MV-4-11 (cell line): Measurements from ENCODE around the gene EIF3I.

Experiments
- DNase-seq: peaks from one replicate; lab custom pipeline; 2025; lab: John Stamatoyannopoulos, UW

The EIF3I gene

GRCh38 chr1:32198237-32199042 lies 23.8 kb upstream of the EIF3I start:
- DNase-seq: no peak

- no peak for DNase-seq
These were observed 23.0 kb upstream of the EIF3I start for GRCh38 chr1:32199043-32199716.

- no peak for DNase-seq
These were observed 22.5 kb upstream of the EIF3I start for GRCh38 chr1:32199717-32200072.

GRCh38 chr1:32200226-32201010 lies 21.8 kb upstream of the EIF3I start, which contains the start of gene CCDC28B:
Gene CCDC28B (plus strand): TSS chr1:32200595. CDS start chr1:32201936, 1,341 bp downstream.
- peak; percentile 44 for DNase-seq

GRCh38 chr1:32201011-32201855 lies 21.0 kb upstream of the EIF3I start:
- peak; percentile 23 for DNase-seq

GRCh38 chr1:32204943-32205361 lies 17.3 kb upstream of the EIF3I start:
- DNase-seq: no peak

- peak; percentile 69 for DNase-seq
These were observed 16.5 kb upstream of the EIF3I start, which contains the start of gene IQCC for GRCh38 chr1:32205401-32206370. Gene IQCC (plus strand): TSS chr1:32205671. CDS start chr1:32205682, 11 bp downstream.

GRCh38 chr1:32208469-32208868 lies 13.7 kb upstream of the EIF3I start:
- DNase-seq: peak; percentile 14

- no peak for DNase-seq
These were observed 13.3 kb upstream of the EIF3I start, which contains the start of gene DCDC2B for GRCh38 chr1:32208891-32209328. Gene DCDC2B (plus strand): TSS chr1:32209089. CDS start chr1:32209094, 5 bp downstream.

- peak; percentile 49 for DNase-seq
These were observed 6.4 kb upstream of the EIF3I start for GRCh38 chr1:32215629-32216480.

GRCh38 chr1:32216566-32216965 lies 5.6 kb upstream of the EIF3I start:
- no peak for DNase-seq

- DNase-seq: no peak
These were observed 3.2 kb upstream of the EIF3I start for GRCh38 chr1:32219022-32219421.

GRCh38 chr1:32220746-32221580 lies 1.2 kb upstream of the EIF3I start:
- DNase-seq: no peak

- DNase-seq: no peak
These were observed 627 bp upstream of the EIF3I start for GRCh38 chr1:32221581-32221979.

GRCh38 chr1:32223683-32224082 lies 1.5 kb downstream of the EIF3I start:
- DNase-seq: no peak

GRCh38 chr1:32224285-32224684 lies 2.1 kb downstream of the EIF3I start:
- no peak for DNase-seq

GRCh38 chr1:32228771-32229170 lies 6.6 kb downstream of the EIF3I start:
- DNase-seq: no peak

GRCh38 chr1:32231843-32232432 lies 9.7 kb downstream of the EIF3I start:
- no peak for DNase-seq
